Lower leg skin (tissue), 4 donors: ENCODE measurements around the gene WDR33. TPM values are rescaled to one million over a fixed set of nuclear protein-coding genes. Genes with fewer than 3 reads are reported as not detected.

Experiments
- DNase-seq, 2 donors: peaks; one replicate each; pipeline ENCODE4 v3.0.0-alpha.2; 2019; ENCODE audit warnings: low spot score in 2 of 2
- H3K4me3 ChIP-seq: fragments of 200-600 bp; sonication (generic); 2 replicates; pipeline ENCODE4 v1.5.1; 2017; ENCODE audit warnings: mild to moderate bottlenecking, low read depth; ENCODE audit not compliant: poor library complexity, severe bottlenecking
- POLR2A ChIP-seq, 2 donors: fragments of 450-650 bp; IDR thresholded peaks; one replicate each; pipeline ENCODE4 v1.6.1; 2016 to 2017; ENCODE audit warnings: antibody characterized with exemption in 2 of 2, mild to moderate bottlenecking in 1 of 2, moderate library complexity in 1 of 2
- WGBS, 2 donors: methylation state at CpG; one replicate each; pipeline ENCODE4 v1.1.5; 2018; 5-methylcytosine and 5-hydroxymethylcytosine counted together
- intact Hi-C: fragments of 100-400 bp; cut with DNase I; formaldehyde crosslinking; loops from one replicate; pipeline ENCODE4 v1.15.0; 2023; ENCODE audit warnings: low total_unique reads
- total RNA-seq, 4 donors: library from RNA; depleted of rRNA; stranded (reverse); fragments of >200 nt; gene quantifications; one replicate each; pipeline ENCODE4 v1.1.0, GENCODE V29; 2016
- TF ChIP-seq, protein P1 (sequence below), 3 donors: fragments of 450-650 bp; IDR thresholded peaks; one replicate each; pipeline ENCODE4 v1.5.1; 2016; ENCODE audit warnings: antibody characterized with exemption in 3 of 3, mild to moderate bottlenecking in 3 of 3, moderate library complexity in 2 of 3

Gene WDR33
- total RNA-seq, 4 donors from 2014 or later: 31.6 to 44.8 (median 32.5) TPM

- no peak overlapping the region for H3K4me3 ChIP-seq
- intact Hi-C loops: no loop called here
- 72 to 78% methylated on average over 6 of the region's 6 CpGs for WGBS, 2 donors
- TF ChIP-seq POLR2A (IDR thresholded peaks at IDR 0.05): no peak
- TF ChIP-seq, protein P1, sequence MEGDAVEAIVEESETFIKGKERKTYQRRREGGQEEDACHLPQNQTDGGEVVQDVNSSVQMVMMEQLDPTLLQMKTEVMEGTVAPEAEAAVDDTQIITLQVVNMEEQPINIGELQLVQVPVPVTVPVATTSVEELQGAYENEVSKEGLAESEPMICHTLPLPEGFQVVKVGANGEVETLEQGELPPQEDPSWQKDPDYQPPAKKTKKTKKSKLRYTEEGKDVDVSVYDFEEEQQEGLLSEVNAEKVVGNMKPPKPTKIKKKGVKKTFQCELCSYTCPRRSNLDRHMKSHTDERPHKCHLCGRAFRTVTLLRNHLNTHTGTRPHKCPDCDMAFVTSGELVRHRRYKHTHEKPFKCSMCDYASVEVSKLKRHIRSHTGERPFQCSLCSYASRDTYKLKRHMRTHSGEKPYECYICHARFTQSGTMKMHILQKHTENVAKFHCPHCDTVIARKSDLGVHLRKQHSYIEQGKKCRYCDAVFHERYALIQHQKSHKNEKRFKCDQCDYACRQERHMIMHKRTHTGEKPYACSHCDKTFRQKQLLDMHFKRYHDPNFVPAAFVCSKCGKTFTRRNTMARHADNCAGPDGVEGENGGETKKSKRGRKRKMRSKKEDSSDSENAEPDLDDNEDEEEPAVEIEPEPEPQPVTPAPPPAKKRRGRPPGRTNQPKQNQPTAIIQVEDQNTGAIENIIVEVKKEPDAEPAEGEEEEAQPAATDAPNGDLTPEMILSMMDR (IDR thresholded peaks at IDR 0.05): no peak
- DNase-seq: peak in 1 of 2 donors; percentile 81
These were observed 147.4 kb downstream of the WDR33 start for GRCh38 chr2:127663566-127664064.

DNA sequence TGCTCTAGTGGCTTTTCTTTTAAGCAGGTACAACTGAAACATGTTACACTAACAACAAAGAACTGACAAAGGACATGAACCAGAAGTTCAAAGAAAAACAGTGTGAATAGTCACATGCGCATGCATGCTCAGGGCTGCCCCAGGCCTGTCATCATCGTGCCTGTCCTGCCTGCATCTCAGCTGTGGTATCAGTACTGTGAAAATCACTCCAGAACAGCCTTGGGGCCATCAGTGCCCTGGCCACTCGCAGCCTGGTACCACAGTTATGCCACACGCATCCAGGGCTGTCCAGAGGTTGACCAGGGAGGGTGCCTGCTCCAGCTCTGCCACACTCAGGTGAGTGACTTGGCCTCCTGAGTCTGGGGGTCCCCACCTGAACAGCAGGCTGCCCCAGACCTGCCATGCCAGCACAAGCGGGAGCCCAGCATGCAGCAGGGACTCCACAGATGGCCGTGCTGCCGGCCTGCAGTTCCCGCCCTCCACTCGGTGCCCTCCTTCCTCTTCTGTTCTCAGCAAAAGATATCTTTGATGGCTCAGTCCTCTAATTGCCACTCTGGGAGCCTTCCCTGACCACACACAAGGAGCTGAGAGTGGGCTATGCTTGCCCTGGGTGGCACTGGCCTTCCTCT lies 147.9 kb downstream of the WDR33 start:
- WGBS, 2 donors: 40 to 59% methylated on average over 8 to 9 of the region's 9 CpGs
- intact Hi-C loops: no loop called here
- DNase-seq: no peak
- H3K4me3 ChIP-seq: no peak overlapping the region
- TF ChIP-seq, protein P1 (IDR thresholded peaks at IDR 0.05): no peak
- no peak for TF ChIP-seq POLR2A (IDR thresholded peaks at IDR 0.05)

GRCh38 chr2:127661949-127662510 lies 148.9 kb downstream of the WDR33 start:
- TF ChIP-seq POLR2A (IDR thresholded peaks at IDR 0.05): no peak
- TF ChIP-seq, protein P1 (IDR thresholded peaks at IDR 0.05): no peak
- DNase-seq: no peak
- intact Hi-C loops: no loop called here
- 39 to 49% methylated on average over 9 of the region's 9 CpGs for WGBS, 2 donors
- no peak overlapping the region for H3K4me3 ChIP-seq

DNA sequence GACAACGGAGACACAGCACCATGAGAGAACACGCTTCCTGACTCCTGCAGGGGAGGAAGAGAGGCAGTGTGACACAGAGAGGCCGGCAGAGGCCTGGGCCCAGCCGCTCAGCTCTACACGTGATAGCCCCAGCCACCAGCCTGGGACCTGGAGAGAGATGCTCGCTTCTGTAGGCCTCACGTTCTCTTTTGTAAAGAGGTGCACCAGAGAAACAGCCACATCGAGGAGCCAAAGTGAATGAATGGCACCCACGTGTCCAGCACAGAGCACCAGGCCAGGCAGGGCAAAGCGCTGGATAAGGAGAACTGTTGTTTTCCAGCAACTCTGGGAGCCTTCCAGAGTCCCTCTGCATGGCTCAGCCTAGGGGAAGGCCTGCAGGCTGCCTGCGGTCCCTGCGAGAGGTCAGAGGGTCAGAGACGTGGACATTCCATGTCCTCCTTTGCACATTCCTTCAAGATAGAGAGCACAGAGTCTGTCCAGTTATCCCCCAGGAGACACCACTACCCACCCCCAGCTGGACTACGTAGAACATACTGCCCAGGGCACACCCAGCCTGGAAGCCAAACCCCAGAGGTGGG lies 149.8 kb downstream of the WDR33 start:
- WGBS, 2 donors: 86 to 87% methylated on average over 9 to 14 of the region's 14 CpGs
- TF ChIP-seq POLR2A (IDR thresholded peaks at IDR 0.05): no peak
- TF ChIP-seq, protein P1 (IDR thresholded peaks at IDR 0.05): no peak
- intact Hi-C loops: no loop called here
- H3K4me3 ChIP-seq: no peak overlapping the region
- no peak for DNase-seq

DNA sequence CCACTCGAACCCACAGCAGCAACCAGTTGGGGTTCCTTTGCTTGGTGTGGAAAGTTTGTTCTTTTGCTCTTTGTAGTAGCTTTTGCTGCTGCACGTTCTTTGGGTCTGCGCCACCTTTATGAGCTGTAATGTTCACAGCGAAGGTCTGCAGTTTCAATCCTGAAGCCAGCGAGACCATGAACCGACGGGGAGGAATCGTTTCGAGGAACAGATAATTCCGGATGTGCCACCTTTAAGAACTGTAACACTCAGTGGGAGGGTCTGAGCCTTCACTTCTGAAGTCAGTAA lies 150.7 kb downstream of the WDR33 start:
- DNase-seq: no peak
- intact Hi-C loops: no loop called here
- TF ChIP-seq POLR2A (IDR thresholded peaks at IDR 0.05): no peak
- TF ChIP-seq, protein P1 (IDR thresholded peaks at IDR 0.05): no peak
- H3K4me3 ChIP-seq: no peak overlapping the region
- 90% methylated on average over 10 of the region's 10 CpGs for WGBS, 2 donors
